Tibial nerve (tissue), 4 donors: ENCODE results near the gene DNPH1. TPM values are rescaled to one million over a fixed set of nuclear protein-coding genes. Genes with fewer than 3 reads are reported as not detected.

Source experiments
- DNase-seq, 2 donors: peaks; one replicate each; pipeline ENCODE4 v3.0.0-alpha.2; 2019; ENCODE audit warnings: low spot score in 2 of 2
- H3K27ac ChIP-seq, 4 donors: fragments of 200-600 bp; sonication (generic) in 3 of 4; one replicate each; pipeline ENCODE4 v1.5.1; 2017 to 2019; ENCODE audit warnings: mild to moderate bottlenecking in 1 of 4
- H3K27me3 ChIP-seq, 2 donors: fragments of 200-600 bp; sonication (generic) in 1 of 2; one replicate each; pipeline versions ENCODE4 v1.5.1 to v1.6.0; 2017 to 2019
- H3K36me3 ChIP-seq, 3 donors: fragments of 200-600 bp; sonication (generic); one replicate each; pipeline ENCODE4 v1.5.1; 2018 to 2019
- H3K4me1 ChIP-seq, 4 donors: fragments of 200-600 bp; sonication (generic) in 3 of 4; one replicate each; pipeline ENCODE4 v1.5.1; 2017 to 2019
- H3K4me3 ChIP-seq, 4 donors: fragments of 200-600 bp; sonication (generic) in 3 of 4; one replicate each; pipeline ENCODE4 v1.5.1; 2017 to 2019; ENCODE audit warnings: mild to moderate bottlenecking in 1 of 4, moderate library complexity in 1 of 4
- H3K9me3 ChIP-seq, 4 donors: fragments of 200-600 bp; sonication (generic) in 3 of 4; one replicate each; pipeline ENCODE4 v1.5.1; 2017 to 2019
- EP300 ChIP-seq, 2 donors: sonication (generic); formaldehyde crosslinking; IDR thresholded peaks; one replicate each; pipeline ENCODE4 v1.6.1; 2017; ENCODE audit warnings: antibody characterized with exemption in 2 of 2, mild to moderate bottlenecking in 1 of 2
- POLR2A ChIP-seq, 2 donors: fragments of 450-650 bp; IDR thresholded peaks; one replicate each; pipeline ENCODE4 v1.6.1; 2017; ENCODE audit warnings: antibody characterized with exemption in 2 of 2, mild to moderate bottlenecking in 2 of 2, moderate library complexity in 2 of 2
- WGBS, 2 donors: methylation state at CpG; one replicate each; pipeline ENCODE4 v1.1.5; 2018; 5-methylcytosine and 5-hydroxymethylcytosine counted together
- total RNA-seq, 4 donors: library from RNA; depleted of rRNA; stranded (reverse); fragments of >200 nt; gene quantifications; one replicate each; pipeline ENCODE4 v1.1.0, GENCODE V29; 2016
- TF ChIP-seq, protein P1 (sequence below), 5 experiments: fragments of 200-600 bp in 3 of 5; fragments of 450-650 bp in 2 of 5; sonication (generic) in 3 of 5; IDR thresholded peaks; one replicate each; pipeline ENCODE4 v1.5.1; 2016 to 2019; ENCODE audit warnings: antibody characterized with exemption in 5 of 5, mild to moderate bottlenecking in 3 of 5, moderate library complexity in 2 of 5

DNPH1 gene
- total RNA-seq, 4 donors from 2014 or later: 61.8 to 114 (median 101) TPM

DNA sequence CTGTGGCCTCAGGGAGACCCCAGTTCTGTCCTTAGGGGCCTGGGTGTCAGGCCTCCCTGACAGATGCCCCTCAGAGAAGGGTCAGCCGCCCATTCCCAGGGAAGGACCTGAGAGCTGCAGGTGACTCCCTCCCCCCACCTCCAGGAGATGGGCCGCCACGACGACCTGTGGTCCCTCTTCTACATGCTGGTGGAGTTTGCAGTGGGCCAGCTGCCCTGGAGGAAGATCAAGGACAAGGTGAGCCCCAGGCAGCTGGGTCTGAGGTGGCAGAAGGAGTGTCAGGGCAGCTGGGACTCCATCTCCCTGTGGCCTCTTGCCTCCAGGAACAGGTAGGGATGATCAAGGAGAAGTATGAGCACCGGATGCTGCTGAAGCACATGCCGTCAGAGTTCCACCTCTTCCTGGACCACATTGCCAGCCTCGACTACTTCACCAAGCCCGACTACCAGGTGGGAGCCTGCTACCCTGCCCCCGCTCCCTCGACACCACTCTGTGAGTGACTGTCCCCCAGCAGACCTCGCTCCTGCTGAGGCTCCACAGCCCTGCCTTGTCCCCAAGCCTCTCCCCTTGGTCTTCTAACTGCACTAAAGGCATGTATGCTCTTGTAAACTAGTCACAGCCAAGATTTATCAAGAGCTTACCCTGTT lies 26.2 kb upstream of the DNPH1 start:
- no peaks in the 10 kb centered on the region for H3K9me3 ChIP-seq
- no peak for DNase-seq
- peaks cover 0 to 4% (median 0%) of the 10 kb centered on the region in 4 donors for H3K4me1 ChIP-seq
- 74 to 79% methylated on average over 9 to 11 of the region's 11 CpGs for WGBS, 2 donors
- no peak for TF ChIP-seq EP300 (IDR thresholded peaks at IDR 0.05)
- TF ChIP-seq, protein P1, sequence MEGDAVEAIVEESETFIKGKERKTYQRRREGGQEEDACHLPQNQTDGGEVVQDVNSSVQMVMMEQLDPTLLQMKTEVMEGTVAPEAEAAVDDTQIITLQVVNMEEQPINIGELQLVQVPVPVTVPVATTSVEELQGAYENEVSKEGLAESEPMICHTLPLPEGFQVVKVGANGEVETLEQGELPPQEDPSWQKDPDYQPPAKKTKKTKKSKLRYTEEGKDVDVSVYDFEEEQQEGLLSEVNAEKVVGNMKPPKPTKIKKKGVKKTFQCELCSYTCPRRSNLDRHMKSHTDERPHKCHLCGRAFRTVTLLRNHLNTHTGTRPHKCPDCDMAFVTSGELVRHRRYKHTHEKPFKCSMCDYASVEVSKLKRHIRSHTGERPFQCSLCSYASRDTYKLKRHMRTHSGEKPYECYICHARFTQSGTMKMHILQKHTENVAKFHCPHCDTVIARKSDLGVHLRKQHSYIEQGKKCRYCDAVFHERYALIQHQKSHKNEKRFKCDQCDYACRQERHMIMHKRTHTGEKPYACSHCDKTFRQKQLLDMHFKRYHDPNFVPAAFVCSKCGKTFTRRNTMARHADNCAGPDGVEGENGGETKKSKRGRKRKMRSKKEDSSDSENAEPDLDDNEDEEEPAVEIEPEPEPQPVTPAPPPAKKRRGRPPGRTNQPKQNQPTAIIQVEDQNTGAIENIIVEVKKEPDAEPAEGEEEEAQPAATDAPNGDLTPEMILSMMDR (IDR thresholded peaks at IDR 0.05): no peak
- TF ChIP-seq POLR2A (IDR thresholded peaks at IDR 0.05): no peak
- no peaks in the 10 kb centered on the region for H3K36me3 ChIP-seq
- H3K27ac ChIP-seq: no peak overlapping the region
- H3K27me3 ChIP-seq: peaks cover 0 to 48% of the 10 kb centered on the region in 2 donors
- H3K4me3 ChIP-seq: no peak overlapping the region

DNA sequence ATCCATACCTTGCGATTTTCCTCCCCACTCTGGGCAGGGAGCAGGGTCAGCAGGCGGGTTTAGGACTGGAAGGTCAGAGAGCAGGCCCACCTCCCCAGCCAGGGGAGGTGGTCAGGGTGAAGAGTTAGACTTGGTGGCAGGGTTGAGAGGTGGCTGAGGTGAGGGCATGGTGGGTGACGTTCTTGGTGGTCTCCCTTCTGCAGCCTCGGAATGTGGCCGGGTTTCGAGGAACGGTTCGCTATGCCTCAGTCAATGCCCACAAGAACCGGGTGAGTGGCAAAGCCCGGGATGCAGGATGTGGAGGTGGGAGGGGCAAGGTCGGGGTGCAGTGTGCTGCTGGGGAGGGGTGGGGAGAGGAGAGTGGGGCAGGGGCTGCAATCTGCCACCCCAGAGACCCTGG lies 25.6 kb upstream of the DNPH1 start:
- WGBS, 2 donors: 79 to 83% methylated on average over 10 to 11 of the region's 11 CpGs
- TF ChIP-seq EP300 (IDR thresholded peaks at IDR 0.05) (no peak), POLR2A (IDR thresholded peaks at IDR 0.05) (no peak)
- TF ChIP-seq, protein P1 (IDR thresholded peaks at IDR 0.05): no peak
- peaks cover 0 to 51% of the 10 kb centered on the region in 2 donors for H3K27me3 ChIP-seq
- H3K27ac ChIP-seq: no peak overlapping the region
- no peaks in the 10 kb centered on the region for H3K36me3 ChIP-seq
- H3K9me3 ChIP-seq: no peaks in the 10 kb centered on the region
- H3K4me3 ChIP-seq: no peak overlapping the region
- no peak for DNase-seq
- H3K4me1 ChIP-seq: peaks cover 0 to 4% (median 0%) of the 10 kb centered on the region in 4 donors

DNA sequence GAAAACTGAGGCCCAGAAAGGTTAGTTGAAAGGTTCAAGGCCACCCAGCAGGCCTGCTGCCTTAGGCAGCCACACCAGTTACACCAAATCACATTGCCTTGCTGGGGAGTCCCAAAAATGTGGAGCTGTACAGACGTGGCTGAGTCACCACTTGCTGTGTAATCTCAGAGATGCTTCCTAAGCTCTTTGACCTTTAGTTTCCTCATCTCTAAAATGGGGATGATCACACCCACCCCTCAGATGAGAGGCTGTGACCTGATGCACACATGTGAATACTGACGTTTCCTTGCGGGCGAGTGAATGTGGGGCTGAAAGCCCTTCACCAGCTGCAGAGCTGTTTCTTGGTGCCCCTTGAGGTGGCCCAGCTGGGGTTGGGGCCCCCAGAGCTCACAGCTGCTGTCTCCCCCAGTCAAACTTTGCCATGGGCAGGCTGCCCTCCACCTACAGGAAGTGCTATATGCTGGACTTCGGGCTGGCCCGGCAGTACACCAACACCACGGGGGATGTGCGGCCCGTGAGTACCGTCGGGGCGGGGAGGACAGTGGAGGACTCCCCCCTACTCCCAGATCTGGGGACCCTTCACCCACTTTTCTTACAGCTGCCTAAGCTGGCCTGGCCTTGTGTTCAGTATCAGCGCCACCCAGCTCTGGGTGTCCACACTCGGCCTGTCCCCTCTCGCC lies 25.0 kb upstream of the DNPH1 start:
- DNase-seq: no peak
- no peak overlapping the region for H3K27ac ChIP-seq
- no peak overlapping the region for H3K4me3 ChIP-seq
- H3K36me3 ChIP-seq: no peaks in the 10 kb centered on the region
- peaks cover 0 to 56% of the 10 kb centered on the region in 2 donors for H3K27me3 ChIP-seq
- 90 to 94% methylated on average over 15 of the region's 15 CpGs for WGBS, 2 donors
- TF ChIP-seq EP300 (IDR thresholded peaks at IDR 0.05): no peak
- no peak for TF ChIP-seq POLR2A (IDR thresholded peaks at IDR 0.05)
- TF ChIP-seq, protein P1 (IDR thresholded peaks at IDR 0.05): no peak
- peaks cover 0 to 4% (median 0%) of the 10 kb centered on the region in 4 donors for H3K4me1 ChIP-seq
- no peaks in the 10 kb centered on the region for H3K9me3 ChIP-seq

DNA sequence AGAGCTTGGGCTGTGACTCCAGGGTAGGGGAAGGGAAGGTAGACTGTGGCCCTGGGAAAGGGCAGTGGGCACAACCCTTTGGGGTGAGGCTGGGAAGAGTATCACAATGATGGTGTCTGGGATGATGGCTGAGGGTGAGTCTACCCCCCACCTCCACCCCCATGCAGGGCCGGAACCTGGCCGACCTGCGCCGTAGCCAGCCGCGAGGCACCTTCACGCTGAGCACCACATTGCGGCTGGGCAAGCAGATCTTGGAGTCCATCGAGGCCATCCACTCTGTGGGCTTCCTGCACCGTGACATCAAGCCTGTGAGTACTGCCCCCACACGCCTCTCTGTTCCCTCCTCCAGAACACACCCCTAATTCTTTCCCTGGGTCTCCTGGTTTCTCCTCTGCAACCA lies 24.1 kb upstream of the DNPH1 start:
- 90 to 96% methylated on average over 6 to 11 of the region's 11 CpGs for WGBS, 2 donors
- Histone ChIP-seq H3K27me3 (peaks cover 0 to 56% of the 10 kb centered on the region in 2 donors), H3K27ac (no peak overlapping the region)

More for the DNA sequence above, 24.1 kb upstream of the DNPH1 start:
- Histone ChIP-seq H3K4me3 (no peak overlapping the region), H3K4me1 (peaks cover 0 to 4% (median 0%) of the 10 kb centered on the region in 4 donors), H3K9me3 (no peaks in the 10 kb centered on the region), H3K36me3 (no peaks in the 10 kb centered on the region)
- no peak for TF ChIP-seq POLR2A (IDR thresholded peaks at IDR 0.05)
- TF ChIP-seq, protein P1 (IDR thresholded peaks at IDR 0.05): no peak
- no peak for TF ChIP-seq EP300 (IDR thresholded peaks at IDR 0.05)
- no peak for DNase-seq
